RWPE1 (cell line): Measurements from ENCODE around the gene DTWD2.
"Not testable (repeated sequence)": the region's sequence is repeated elsewhere in the genome, so short reads cannot be mapped to it uniquely, and the experiment has no call there.

Source experiments
- CTCF ChIA-PET: fragments of 350-600 bp; sonication (Branson Sonifier 250); formaldehyde crosslinking; extraction: SDS; loops from one replicate; lab custom pipeline; 2021; lab: Yijun Ruan, JAX
- POLR2A ChIA-PET: fragments of 400-600 bp; formaldehyde crosslinking; extraction: SDS; loops from one replicate; lab custom pipeline; 2020; ENCODE audit warnings: antibody characterized with exemption; ENCODE audit not compliant: low non-redundant PET; lab: Yijun Ruan, JAX
- DNase-seq: peaks from one replicate; pipeline ENCODE4 v3.0.0; 2012; ENCODE audit warnings: low spot score
- H3K27ac ChIP-seq: fragments of 450-650 bp; 2 replicates; pipeline ENCODE4 v1.5.1; 2017
- TF ChIP-seq, protein P1 (sequence below): fragments of 450-650 bp; conservative IDR thresholded peaks from 2 replicates; pipeline ENCODE4 v1.5.1; 2017; ENCODE audit warnings: low read depth, mild to moderate bottlenecking

The DTWD2 gene

DNA sequence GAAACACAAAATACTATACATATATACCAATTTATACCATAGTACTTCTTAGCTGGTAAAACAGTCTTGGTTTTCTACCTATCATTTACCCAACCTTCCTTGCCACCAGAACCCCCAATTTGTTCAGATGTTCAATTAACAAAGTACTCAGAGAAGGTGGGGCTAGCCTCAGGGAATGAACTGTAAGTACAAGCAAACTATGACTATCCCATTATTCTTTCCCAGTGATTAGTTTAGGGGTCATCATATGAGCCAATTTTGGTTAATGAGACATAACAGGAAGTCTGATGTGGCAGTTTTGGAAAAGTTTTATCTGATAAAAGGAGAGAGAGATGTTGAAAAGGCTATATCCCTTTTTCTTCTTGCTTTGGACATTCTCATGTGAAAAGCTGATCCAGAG, 125.8 kb downstream of the DTWD2 start:
- peak; percentile 15 for DNase-seq
- no peak overlapping the region for H3K27ac ChIP-seq
- TF ChIP-seq, protein P1, sequence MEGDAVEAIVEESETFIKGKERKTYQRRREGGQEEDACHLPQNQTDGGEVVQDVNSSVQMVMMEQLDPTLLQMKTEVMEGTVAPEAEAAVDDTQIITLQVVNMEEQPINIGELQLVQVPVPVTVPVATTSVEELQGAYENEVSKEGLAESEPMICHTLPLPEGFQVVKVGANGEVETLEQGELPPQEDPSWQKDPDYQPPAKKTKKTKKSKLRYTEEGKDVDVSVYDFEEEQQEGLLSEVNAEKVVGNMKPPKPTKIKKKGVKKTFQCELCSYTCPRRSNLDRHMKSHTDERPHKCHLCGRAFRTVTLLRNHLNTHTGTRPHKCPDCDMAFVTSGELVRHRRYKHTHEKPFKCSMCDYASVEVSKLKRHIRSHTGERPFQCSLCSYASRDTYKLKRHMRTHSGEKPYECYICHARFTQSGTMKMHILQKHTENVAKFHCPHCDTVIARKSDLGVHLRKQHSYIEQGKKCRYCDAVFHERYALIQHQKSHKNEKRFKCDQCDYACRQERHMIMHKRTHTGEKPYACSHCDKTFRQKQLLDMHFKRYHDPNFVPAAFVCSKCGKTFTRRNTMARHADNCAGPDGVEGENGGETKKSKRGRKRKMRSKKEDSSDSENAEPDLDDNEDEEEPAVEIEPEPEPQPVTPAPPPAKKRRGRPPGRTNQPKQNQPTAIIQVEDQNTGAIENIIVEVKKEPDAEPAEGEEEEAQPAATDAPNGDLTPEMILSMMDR = no peak
- POLR2A ChIA-PET = no interaction called here
- CTCF ChIA-PET = no interaction called here

- CTCF ChIA-PET = interaction anchor here (0.6 to 0.7 kb wide), 2 partner anchors 235 to 267 kb away, joined by 3 to 6 read pairs; no protein-coding TSS in a partner anchor
- TF ChIP-seq, protein P1 = no peak
- DNase-seq = no peak
- H3K27ac ChIP-seq = no peak overlapping the region
- POLR2A ChIA-PET = no interaction called here
These were observed 130.6 kb downstream of the DTWD2 start for GRCh38 chr5:118857700-118858099.

- CTCF ChIA-PET = no interaction called here
- no peak for DNase-seq
- TF ChIP-seq, protein P1 = no peak
- POLR2A ChIA-PET = no interaction called here
- no peak overlapping the region for H3K27ac ChIP-seq
These were observed 133.5 kb downstream of the DTWD2 start for GRCh38 chr5:118854819-118855218.

DNA sequence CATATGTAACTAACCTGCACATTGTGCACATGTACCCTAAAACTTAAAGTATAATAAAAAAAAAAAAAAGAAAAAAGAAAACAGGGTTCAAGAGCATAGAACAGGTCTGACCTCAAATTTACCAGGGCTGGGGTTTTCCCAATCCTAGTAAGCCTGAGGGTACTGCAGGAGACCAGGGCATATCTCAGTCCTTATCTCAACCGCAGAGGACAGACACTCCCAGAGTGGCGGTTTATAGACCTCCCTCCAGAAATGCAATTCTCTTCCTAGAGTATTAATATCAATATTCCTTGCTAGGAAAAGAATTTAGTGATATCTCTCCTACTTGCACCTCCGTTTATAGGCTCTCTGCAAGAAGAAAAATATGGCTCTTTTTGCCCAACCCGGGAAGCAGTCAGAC, 136.6 kb downstream of the DTWD2 start:
- POLR2A ChIA-PET, DNase-seq, H3K27ac ChIP-seq: not testable (repeated sequence)
- CTCF ChIA-PET = interaction anchor here (0.7 kb wide), 1 partner anchor 105 kb away, joined by 3 read pairs; no protein-coding TSS in a partner anchor

DNA sequence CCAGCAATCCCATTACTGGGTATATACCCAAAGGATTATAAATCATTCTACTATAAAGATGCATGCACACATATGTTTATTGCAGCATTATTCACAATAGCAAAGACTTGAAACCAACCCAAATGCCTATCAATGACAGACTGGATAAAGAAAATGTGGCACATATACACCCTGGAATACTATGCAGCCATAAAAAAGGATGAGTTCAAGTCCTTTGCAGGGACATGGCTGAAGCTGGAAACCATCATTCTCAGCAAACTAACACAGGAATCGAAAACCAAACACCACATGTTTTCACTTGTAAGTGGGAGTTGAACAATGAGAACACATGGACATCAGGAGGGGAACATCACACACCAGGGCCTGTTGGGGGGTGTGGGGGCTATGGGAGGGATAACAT, 138.8 kb downstream of the DTWD2 start:
- not testable (repeated sequence) for DNase-seq

GRCh38 chr5:118844351-118844750, 144.0 kb downstream of the DTWD2 start:
- TF ChIP-seq, protein P1 = no peak
- POLR2A ChIA-PET = no interaction called here
- CTCF ChIA-PET = interaction anchor here (0.6 kb wide), 1 partner anchor 430 kb away, joined by 3 read pairs; no protein-coding TSS in a partner anchor

More for the DNA sequence above, 138.8 kb downstream of the DTWD2 start:
- CTCF ChIA-PET, H3K27ac ChIP-seq, POLR2A ChIA-PET: not testable (repeated sequence)

GRCh38 chr5:118834710-118835109, 153.6 kb downstream of the DTWD2 start:
- TF ChIP-seq, protein P1 = no peak
- H3K27ac ChIP-seq = no peak overlapping the region
- CTCF ChIA-PET = interaction anchor here (0.6 kb wide), 1 partner anchor 41 kb away, joined by 3 read pairs; no protein-coding TSS in a partner anchor
- POLR2A ChIA-PET = no interaction called here
- DNase-seq = no peak

More at GRCh38 chr5:118844351-118844750, 144.0 kb downstream of the DTWD2 start:
- H3K27ac ChIP-seq = no peak overlapping the region
- DNase-seq = no peak
